HG03565 (cell line): ENCODE measurements around the gene ZNF697.
"Not testable (repeated sequence)": the region's sequence is repeated elsewhere in the genome, so short reads cannot be mapped to it uniquely, and the experiment has no call there.

ENCODE experiments used
- ATAC-seq: cut with Tn5 transposase; IDR thresholded peaks from one replicate; pipeline ENCODE4 v1.9.1; 2021; ENCODE audit warnings: mild to moderate bottlenecking, moderate library complexity; ENCODE audit not compliant: unreplicated experiment

The ZNF697 gene

GRCh38 chr1:119632103-119632490, 16.0 kb downstream of the ZNF697 start:
- ATAC-seq = no peak

DNA sequence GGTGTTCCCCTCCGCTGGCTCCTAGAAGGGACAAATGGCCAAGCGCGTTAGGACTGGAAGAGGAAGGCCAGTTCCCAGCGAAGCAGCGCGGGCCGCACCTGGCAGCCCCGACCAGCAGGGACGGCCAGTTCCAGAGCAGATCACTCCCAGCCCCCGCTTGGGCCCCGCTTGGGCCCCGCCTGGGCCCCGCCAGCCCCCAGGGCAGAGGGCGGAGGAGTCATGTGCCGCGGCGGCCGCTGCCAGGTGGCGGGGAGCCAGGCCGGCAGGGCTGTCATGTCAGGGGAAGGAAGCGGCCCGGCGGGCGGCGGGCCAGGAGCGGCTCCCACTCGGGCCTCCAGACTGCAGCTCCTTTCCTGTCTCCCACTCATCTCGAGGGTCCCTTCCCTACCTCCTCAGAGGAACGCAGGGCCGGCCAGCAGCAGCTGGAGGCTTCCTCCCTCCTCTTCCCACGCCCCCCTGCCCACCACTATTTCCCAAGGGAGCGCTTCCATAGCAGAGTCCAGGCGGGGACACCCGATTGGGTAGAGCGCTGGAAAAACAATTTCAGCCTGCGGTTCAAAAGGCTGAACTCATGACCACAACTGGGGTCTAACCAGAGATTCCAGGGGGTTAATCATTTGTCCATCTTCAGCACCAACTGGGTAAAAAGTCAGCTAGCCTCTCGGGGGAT, 16.5 kb downstream of the ZNF697 start:
- no peak for ATAC-seq

DNA sequence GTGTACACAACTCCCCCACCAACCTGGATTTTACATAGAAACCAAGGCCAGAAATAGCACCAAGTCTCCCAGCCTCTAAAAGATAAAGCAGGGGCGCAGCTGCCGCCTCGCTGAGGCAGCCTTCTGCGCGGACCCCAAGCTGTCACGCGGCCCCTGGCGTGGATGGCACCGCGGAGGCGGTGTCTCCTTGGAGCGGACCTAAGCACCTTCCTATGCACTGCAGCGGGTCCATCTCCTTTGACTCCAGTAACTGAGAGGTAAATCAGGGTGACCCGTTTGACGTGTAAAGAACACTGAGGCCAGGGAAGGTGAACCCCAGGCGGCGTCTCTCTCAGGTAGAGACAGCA, 17.0 kb downstream of the ZNF697 start:
- no peak for ATAC-seq

- ATAC-seq = no peak
Observed at GRCh38 chr1:119626841-119627240, 21.2 kb downstream of the ZNF697 start.

DNA sequence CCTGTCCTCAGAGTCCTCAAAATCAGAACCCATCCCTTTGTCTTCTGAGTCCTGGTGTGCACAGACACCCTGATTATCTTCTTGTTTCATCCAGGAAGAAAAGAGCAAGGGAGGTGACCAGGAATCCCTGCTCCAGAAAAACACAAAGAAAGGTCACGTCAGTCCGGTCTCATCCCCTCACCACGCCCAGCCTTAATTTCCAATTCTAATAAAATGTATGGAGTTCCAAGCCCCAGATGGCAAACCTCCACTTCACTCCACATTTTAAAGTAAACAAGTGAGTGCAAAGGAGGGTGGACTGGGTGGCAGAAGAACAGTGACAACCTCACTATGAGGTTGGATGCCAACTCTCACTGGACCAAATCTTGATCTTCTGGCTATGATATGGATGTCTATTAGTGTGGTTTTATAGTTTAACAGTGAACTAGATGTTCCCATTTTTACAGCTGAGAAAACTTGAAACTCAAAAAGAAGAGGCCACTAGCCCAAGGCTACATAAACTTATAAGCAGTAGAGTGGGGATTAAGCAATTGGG, 22.0 kb downstream of the ZNF697 start:
- ATAC-seq = no peak

GRCh38 chr1:119623678-119624077, 24.4 kb downstream of the ZNF697 start:
- ATAC-seq = no peak

DNA sequence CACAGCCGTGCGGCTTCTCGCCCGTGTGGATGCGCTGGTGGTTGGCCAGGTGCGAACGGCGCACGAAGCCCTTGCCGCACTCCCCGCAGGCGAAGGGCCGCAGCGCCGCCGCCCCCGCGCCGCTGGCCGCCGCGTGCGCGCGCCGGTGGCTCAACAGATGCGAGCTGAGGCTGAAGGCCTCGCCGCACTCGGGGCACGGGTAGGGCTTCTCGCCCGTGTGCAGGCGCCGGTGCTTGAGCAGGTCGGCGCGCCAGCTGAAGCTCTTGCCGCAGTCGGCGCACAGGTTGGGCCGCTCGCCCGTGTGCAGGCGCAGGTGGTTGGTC, 24.9 kb downstream of the ZNF697 start:
- ATAC-seq = no peak

DNA sequence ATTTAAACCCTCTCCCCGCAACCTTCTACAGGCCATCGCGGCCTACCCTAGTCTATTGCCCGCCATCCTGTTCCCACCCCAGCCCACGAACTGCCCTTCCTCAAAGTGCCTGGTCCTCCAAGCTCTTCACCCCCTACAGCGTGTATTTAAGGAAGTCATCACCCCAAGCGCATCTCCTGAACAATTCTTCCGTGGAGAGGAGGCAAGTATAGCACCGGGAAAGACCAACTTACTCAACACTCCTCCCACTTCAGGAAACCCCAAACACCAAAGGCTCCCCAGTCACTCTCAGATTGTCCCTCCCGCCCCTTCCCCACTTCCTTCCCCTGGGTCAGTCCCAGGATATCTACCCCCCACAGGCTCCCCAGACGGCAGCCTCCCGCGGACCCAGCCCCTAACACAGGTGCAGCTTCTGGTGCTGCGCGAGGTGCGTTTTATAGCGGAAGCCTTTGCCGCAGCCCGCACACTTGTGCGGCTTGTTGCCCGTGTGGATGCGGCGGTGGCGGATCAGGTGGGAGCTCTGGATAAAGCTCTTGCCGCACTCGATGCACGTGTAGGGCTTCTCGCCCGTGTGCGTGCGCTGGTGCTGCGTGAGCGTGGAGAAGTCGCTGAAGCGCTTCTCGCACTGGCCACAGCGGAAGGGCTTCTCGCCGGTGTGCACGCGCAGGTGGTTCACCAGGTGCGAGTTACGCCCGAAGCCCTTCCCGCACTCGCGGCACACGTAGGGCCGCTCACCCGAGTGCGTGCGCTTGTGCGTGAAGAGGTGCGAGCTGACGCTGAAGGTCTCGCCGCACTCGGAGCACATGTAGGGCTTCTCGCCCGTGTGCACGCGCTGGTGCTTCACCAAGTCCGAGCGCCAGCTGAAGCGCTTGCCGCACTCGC, 25.5 kb downstream of the ZNF697 start:
- no peak for ATAC-seq

GRCh38 chr1:119621705-119622104, 26.4 kb downstream of the ZNF697 start:
- ATAC-seq = no peak

DNA sequence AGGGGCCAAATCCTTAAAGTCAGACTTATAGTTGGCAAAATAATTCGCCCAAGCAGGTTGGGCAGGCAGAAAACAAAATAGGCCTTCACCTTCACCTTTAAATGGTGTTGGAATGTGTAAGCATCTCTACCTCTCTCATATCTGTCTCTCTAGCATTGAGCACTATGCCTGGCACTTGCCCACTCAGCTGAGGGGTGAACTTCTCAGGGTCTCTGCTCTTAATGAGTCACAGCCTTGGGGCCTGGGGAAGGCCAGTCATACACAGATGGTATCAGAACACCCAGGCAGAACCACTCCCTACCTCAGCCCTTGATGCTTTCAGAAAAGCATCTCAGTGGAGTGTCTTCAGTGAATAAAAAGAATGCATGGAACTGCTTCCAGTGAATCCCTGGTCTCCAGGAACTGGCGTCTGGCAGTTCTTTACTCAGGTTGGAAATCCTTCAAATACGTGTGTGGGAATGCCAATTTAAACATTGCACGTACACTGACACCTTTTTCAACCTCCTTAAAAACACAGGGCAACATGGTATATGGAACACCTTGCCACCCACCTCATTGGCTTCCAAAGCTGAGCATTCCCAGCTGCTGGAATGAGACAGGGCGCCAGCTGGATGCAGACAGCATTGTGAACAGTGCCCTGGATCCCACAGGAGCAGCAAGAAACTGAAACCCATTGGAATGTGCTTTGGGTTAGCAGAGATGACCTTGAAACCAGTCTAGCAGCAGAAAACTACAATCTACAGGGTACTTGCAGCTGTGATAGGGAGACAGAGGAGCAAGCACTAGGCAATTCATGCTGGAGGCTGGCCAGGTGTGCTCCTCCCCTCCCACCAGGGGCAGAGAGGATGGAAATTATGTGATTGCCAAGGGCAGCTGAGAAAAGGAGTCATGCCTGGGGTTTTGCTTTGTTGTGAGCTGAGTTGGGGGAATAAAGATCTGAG, 30.0 kb downstream of the ZNF697 start:
- ATAC-seq = no peak

GRCh38 chr1:119616748-119617147, 31.3 kb downstream of the ZNF697 start:
- ATAC-seq = not testable (repeated sequence)

GRCh38 chr1:119615100-119615499, 33.0 kb downstream of the ZNF697 start:
- ATAC-seq = not testable (repeated sequence)

DNA sequence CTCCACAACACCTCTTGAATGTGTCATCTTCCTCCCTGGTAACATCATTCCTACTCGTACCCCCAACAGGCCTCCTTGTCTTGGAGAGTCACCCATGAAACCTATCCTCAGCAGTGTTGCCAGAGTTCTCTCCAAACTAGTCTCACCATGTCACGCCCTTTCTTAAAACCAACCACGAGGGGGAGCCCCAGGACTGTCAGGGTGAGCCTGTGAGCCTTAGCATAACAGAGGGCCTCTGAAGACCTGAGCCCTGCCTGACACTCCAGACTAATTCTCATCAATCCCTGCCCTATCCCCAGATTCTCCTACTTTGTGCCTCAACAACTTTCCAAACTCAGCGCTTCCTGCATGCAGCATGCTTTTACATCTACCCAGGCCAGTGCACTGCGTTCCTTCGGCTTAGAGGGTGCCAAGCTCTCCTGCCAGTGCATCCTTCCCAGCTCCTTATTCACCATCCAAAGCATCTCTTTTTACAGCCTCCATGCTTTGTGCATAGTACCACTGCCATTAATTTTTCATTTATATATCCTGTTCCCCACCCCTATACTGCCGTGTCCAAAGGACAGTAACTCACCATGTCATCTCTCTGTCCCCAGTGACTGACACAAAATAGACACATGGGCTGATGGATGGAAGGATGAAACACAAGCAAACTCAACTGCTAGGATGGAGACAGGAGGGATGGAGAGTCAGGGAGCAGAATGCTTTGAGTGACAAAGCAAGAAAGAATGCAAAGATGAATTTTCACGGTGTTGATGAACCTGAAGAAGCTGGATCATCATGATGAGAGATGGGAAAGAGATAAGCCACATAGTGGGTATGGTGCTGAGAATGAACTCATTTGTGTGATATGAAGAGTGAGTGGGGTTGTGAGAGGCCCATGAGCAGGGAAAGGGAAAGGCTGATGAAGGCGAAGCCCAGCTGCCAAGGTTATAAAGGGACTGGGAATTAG, 34.0 kb downstream of the ZNF697 start:
- ATAC-seq = no peak

- peak; percentile 62 for ATAC-seq
Observed at GRCh38 chr1:119611701-119612113, 36.4 kb downstream of the ZNF697 start.

GRCh38 chr1:119608816-119609215, 39.2 kb downstream of the ZNF697 start:
- ATAC-seq = not testable (repeated sequence)

- ATAC-seq = not testable (repeated sequence)
Observed at GRCh38 chr1:119607087-119607807, 40.8 kb downstream of the ZNF697 start.

- ATAC-seq = no peak
Observed at GRCh38 chr1:119606394-119606793, 41.7 kb downstream of the ZNF697 start.

GRCh38 chr1:119605686-119606085, 42.4 kb downstream of the ZNF697 start:
- no peak for ATAC-seq

DNA sequence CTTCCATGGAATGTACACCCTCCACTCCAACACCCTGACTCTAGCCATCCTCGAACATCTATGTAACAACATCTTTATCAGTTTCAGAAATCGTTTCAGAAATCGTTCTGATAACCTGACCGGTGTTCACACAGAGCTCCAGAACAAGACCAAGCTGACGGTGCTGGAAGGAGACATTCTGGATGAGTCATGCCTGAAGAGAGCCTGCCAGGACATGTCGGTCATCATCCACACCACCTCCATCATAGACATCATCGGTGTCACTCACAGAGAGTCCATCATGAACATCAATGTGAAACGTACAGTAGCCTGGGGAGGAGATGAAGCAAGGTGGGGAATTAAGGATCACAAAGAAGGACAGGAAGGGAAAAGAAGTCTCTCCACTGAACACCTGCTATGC, 43.0 kb downstream of the ZNF697 start:
- not testable (repeated sequence) for ATAC-seq
